Measurements from ENCODE around the gene GSAP. TPM values are rescaled to one million over a fixed set of nuclear protein-coding genes. Genes with fewer than 3 reads are reported as not detected.

The GSAP gene
- total and polyA plus RNA-seq, 9 of the 15 experiments (the other 6 are each of a cell fraction or from before 2014, with no cell fraction given): 0.13 TPM; not detected in 8

GRCh38 chr7:77455321-77455720 is 39.2 kb upstream of the GSAP start:
- no peak for FAIRE-seq
- ChIA-PET POLR2A (interaction anchor here (0.6 to 1.3 kb wide), 3 partner anchors 19 to 132 kb away, joined by 3 read pairs; no protein-coding TSS in a partner anchor), CTCF (ENCODE audit: low intra/inter-chr PET ratio) (no interaction called here)
- Histone ChIP-seq H3K4me2 (ENCODE audit: insufficient read depth, low read length) (no peak overlapping the region), H3K9ac (ENCODE audit: insufficient read depth in 1 of 2, low read depth in 2 of 2, low read length in 2 of 2) (0 out of 4 replicates have a peak overlapping the region, but pooled peaks of 1 of the 2 experiments have one; percentile 31), H3K4me1 (replicated peaks in 1 of 2; ENCODE audit: control insufficient read depth in 2 of 2, insufficient read depth in 2 of 2, low read length in 2 of 2) (no peaks in the 10 kb centered on the region), H2AFZ (ENCODE audit: low read depth, low read length) (no peak overlapping the region), H3K36me3 (ENCODE audit: control insufficient read depth, insufficient read depth, low read length) (no peaks in the 10 kb centered on the region), H3K9me3 (replicated peaks; ENCODE audit: control insufficient read depth, insufficient read depth, low read depth, low read length) (no peaks in the 10 kb centered on the region), H3K27ac (ENCODE audit: extremely low read depth, low read depth, low read length) (no peak overlapping the region), H3K4me3 (no peak overlapping the region), H3K79me2 (ENCODE audit: control insufficient read depth, insufficient read depth, low read length) (no peaks in the 10 kb centered on the region), H3K9me1 (ENCODE audit: control insufficient read depth, insufficient read depth, low read length) (no peaks in the 10 kb centered on the region), H4K20me1 (replicated peaks; ENCODE audit: control insufficient read depth, insufficient read depth, low read length) (no peaks in the 10 kb centered on the region), H3K27me3 (ENCODE audit: control insufficient read depth in 2 of 2, insufficient read depth in 2 of 2, low read length in 2 of 2) (peaks cover 15 to 25% of the 10 kb centered on the region in 2 experiments; a peak in 3 of 5 replicates)
- intact Hi-C loops (cut with micrococcal nuclease) (no loop called here), in situ Hi-C loops (cut with MboI) (no loop called here)
- BruUV-seq (replicated peaks): no TSS peak
- TF ChIP-seq ZNF583 (CRISPR knock-in tag; IDR thresholded peaks at IDR 0.05): no peak
- no peak for TF ChIP-seq SAFB (IDR thresholded peaks at IDR 0.05; ENCODE audit: borderline replicate concordance, low read depth, low read length)
- no peak for TF ChIP-seq ZNF830 (CRISPR knock-in tag; IDR thresholded peaks at IDR 0.05)
- TF ChIP-seq L3MBTL2 (IDR thresholded peaks at IDR 0.05): no peak
- TF ChIP-seq MITF (IDR thresholded peaks at IDR 0.05): no peak
- TF ChIP-seq FOXA1 (IDR thresholded peaks at IDR 0.05; ENCODE audit: borderline replicate concordance): no peak
- no peak for TF ChIP-seq MXD1 (CRISPR knock-in tag; IDR thresholded peaks at IDR 0.05; ENCODE audit: borderline replicate concordance, poor library complexity, severe bottlenecking)
- no peak for DNase-seq (ENCODE audit: extremely low read depth in 1 of 4, low spot score in 3 of 4)
- WGBS (ENCODE audit: insufficient coverage, low coverage, missing lambda C conversion rate): 2% methylated on average over 3 of the region's 3 CpGs
- peak; percentile 29; the same call in 2 of the 3 replicates for ATAC-seq
